ENCODE data around the gene HDHD3.
"Not testable (repeated sequence)": the region's sequence is repeated elsewhere in the genome, so short reads cannot be mapped to it uniquely, and the experiment has no call there.

DNA sequence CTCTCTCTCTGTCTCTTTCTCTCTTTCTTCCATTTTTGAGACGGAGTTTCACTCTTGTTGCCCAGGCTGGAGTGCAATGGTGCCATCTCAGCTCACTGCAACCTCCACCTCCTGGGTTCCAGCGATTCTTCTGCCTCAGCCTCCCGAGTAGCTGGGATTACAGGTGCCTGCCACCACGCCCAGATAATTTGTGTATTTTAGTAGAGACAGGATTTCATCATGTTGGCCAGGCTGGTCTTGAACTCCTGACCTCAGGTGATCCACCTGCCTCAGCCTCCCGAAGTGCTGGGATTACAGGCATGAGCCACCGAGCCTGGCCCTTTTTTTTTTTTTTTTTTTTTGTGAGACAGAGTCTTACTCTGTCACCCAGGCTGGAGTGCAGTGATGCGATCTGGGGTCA, 4.7 kb upstream of the HDHD3 start:
- not testable (repeated sequence) for TF ChIP-seq EZH2 (IDR thresholded peaks at IDR 0.05); POLR2AphosphoS5 (IDR thresholded peaks at IDR 0.05; ENCODE audit: borderline replicate concordance, low read depth, low read length)
